Stimulated activated CD4-positive, alpha-beta T cell treated with anti-CD3 and anti-CD28 coated beads, Interleukin-1b, Interleukin-23, amount 100 ng/mL, for 24 hours (primary cell): Measurements from ENCODE around the gene BEAN1.

ENCODE experiments used
- DNase-seq, 4 experiments: peaks; one replicate each; pipeline ENCODE4 v3.0.0-alpha.2; 2020; ENCODE audit warnings: low read depth in 4 of 4, low spot score in 1 of 4

The BEAN1 gene, protein sequence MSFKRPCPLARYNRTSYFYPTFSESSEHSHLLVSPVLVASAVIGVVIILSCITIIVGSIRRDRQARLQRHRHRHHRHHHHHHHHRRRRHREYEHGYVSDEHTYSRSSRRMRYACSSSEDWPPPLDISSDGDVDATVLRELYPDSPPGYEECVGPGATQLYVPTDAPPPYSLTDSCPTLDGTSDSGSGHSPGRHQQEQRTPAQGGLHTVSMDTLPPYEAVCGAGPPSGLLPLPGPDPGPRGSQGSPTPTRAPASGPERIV

DNA sequence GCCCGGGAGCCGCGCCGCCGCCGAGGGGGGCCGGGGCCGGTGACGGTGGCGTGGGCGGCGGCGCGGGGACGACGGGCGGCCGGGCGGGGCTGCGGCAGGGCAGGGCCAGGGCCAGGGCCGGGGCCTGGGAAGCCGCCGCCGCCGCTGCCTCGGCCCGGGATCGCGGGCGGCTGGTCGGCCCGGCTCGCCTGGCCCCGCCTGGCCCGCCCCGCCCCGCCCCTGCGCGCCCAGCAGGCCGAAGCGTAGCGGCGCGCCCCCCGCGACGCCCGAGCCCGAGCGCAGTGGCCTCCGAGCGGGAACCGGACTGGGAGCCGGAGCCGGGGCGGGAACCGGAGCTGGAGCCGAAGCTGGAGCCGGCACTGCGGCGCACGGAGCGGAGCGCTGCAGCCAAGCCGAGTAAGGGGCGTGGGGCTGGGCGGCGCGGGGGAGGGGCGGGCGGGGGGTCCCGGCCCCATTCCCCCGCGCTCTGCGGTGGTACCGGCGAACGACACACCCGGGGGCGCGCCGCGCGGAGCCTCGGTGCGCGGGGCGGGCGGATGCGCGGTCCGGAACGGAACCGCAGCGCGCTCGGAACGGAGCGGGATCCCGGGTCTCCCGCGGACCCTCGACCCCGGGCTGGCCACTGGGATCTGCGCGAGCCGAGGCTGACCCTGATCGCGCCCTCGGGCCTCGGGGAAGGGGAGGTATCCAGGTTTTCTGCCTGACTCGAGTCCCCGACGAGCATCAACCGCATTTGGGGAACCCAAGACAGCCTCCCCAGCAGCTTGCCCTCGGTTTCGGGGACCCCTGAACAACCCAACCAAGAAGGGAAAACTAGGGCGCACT lies at the start of gene BEAN1:
TSS of gene BEAN1 (plus strand) at position 260 of the 825 bp plus-strand sequence. CDS start 10,382 bp downstream, outside the sequence.
- no peak for DNase-seq

GRCh38 chr16:66377324-66377723 lies 49.8 kb upstream of the BEAN1 start:
- DNase-seq, result no peak

- no peak for DNase-seq
These were observed 48.1 kb upstream of the BEAN1 start for GRCh38 chr16:66378741-66379570.

DNA sequence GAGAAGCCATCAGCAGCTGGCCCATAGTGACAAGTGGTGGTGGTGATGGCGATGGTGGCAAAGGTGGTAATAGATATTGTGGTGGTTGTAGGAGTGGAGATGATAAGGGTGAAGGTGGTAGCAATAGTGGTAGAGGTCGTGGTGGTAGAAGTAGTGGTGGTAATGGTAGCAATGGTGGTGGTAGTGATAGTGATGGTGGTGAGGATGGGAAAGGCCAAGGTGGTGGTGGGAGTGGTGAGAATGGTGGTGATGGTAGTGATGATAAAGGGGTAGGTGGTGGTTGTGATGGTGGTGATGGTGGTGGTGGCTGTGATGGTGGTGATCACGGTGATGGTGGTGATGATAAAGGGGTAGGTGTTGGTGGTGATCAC lies 47.5 kb upstream of the BEAN1 start:
- DNase-seq, result no peak

- no peak for DNase-seq
These were observed 46.7 kb upstream of the BEAN1 start for GRCh38 chr16:66380421-66380820.

DNA sequence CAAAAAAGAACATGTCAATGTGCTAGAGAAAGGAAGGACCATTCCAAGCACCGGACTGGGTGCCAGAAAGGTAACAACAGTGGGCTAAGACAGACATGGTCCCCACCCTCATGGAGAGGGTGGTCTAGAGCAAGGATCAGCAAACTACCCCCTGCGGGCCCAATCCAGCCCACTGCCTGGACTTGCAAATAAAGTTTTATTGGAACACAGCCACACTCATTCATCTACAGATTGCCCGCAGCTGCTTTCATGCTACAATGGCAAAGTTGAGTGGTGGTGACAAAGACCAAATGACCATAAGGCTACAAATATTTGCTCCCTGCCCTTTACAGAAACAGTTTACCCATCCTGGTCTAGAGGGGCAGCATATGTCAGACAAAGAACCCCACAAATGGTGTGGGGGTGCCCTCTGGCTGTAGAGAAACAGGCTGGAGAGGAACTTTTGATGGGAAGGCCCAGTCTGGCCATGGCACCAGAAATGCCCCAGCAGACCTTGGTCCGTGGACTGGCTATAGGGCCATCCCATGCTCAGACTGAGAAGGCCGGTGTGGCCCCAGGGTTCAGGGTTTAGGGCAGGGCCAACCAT lies 45.4 kb upstream of the BEAN1 start:
- no peak for DNase-seq

GRCh38 chr16:66382171-66382965 lies 44.7 kb upstream of the BEAN1 start:
- no peak for DNase-seq

- no peak for DNase-seq
These were observed 44.2 kb upstream of the BEAN1 start for GRCh38 chr16:66382966-66383299.

DNA sequence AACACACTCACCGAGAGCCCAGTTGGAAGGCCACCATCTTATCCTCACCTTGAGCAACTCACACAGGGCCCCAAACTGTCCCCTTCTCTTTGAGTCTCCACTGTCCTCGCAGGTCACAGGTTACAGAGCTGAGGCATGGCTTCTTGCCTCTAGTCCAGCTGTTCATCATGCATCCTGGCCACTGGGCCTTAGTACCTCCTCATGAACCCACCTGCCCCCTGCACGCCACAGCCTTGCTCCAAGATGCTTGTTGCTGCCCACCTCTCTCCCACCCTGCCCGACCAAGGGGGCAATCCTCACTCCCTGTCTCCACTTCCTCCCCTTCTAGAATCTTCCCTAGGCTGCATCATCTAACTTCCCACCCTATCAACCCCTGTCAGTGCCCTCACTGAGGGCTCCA lies 43.5 kb upstream of the BEAN1 start:
- no peak for DNase-seq

DNA sequence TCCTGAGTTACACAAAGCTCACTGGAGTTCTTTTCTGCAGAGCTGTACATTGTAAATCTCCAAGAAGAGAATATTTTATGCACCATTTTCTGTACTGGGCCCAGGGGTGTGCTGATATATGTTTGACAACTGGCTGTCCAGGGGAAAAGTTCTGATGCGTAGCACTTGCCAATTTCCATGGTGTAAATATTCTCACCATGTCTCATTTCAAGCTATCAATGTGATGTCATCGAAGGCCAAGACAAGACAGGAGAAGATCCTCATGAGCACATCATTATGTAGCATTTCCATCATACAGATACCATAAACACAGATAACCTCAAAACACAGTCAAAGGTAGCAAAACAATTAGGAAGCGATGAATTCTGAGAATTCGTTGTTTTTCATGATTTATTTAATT lies 41.7 kb upstream of the BEAN1 start:
- no peak for DNase-seq

DNA sequence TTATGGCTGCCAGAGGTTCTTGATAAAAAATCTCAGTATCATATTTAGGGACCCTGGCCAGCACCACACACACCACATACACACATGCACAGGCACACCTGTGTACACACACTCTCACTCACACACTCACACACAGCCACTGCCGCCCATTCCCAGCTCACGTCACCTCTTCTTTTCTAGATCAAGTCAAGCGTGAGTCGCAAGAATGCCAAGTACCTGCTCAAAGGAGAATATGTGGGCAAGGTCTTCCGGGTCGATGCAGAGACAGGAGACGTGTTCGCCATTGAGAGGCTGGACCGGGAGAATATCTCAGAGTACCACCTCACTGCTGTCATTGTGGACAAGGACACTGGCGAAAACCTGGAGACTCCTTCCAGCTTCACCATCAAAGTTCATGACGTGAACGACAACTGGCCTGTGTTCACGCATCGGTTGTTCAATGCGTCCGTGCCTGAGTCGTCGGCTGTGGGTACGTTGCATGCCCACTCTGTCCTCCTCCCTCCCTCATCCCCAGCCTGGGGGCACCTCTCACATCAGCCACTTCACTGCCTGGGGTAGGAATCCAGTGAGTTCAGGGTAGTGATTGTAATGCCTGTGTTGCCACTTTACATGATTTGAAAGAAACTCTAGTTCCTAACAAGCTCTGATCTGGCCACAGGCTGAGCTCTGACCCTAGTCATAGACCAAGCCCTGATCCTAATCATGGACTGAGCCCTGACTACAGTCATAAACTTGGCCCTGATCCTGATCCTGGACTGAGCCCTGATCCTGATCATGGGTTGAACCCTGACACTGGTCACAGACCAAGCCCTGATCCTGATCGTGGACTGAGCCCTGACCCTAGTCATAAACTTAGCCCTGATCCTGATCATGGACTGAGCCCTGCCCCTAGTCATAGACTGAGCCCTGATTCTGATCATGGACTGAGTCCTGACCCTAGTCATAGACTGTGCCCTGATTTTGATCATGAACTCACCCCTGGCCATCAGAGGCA lies 40.2 kb upstream of the BEAN1 start:
- no peak for DNase-seq

DNA sequence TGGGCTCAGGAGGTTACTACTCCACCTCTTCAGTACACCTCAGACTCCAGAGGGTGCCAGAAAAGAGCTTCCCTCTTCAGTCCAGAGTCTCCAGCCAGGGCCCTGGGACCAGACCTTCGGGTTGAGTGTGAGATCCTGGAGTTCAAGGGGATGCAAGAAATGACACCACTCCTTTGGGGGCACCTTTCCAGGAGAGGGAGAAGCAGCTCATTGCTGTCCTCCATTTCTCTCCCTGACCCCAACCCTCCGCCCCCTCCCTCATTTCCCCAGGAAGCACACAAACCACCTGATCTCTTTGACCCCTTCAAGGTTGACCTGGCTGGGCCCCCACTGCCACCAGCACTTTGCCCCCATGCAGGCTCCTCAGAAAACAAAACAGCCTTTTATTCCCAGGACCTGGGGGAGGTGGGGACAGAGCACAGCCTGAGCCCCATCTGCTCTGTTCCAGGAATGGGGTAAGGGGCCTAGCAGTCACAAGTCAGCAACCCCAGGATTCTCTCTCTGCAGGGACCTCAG lies 39.2 kb upstream of the BEAN1 start:
- DNase-seq, result no peak

DNA sequence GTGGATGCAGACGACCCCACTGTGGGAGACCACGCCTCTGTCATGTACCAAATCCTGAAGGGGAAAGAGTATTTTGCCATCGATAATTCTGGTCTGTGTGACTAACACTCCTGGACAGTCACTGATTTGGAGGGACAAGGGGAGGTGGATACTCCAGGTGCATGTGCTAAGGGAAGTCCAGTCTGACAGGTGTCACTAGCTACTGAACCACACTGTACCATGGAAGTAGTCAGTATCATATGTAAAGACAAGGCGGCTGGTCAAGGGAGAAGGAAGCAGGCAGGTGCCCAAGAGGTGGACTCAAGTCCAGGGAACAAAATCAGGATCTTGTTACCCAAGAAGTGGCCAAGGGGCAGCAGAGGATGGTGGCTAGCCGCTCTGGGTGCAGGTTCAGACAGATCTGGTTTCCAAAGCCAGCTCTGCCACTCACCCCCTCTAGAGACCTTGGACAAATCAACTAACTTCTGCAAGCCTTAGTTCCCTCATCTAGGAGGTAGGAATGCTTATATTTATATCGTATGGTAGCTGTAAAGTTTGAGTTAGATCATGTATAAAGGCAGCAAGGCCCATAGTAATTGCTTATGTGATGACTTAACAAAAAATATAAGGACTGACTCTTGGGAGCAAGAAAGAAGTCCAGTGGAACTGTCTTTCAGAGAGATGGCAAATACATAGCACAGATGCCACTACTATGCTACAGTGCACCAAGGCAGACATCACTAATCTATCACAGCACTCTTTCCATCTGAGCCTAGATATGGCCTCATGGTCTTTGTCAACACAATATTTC lies 38.5 kb upstream of the BEAN1 start:
- DNase-seq, result no peak

- no peak for DNase-seq
These were observed 37.6 kb upstream of the BEAN1 start for GRCh38 chr16:66389256-66390176.

DNA sequence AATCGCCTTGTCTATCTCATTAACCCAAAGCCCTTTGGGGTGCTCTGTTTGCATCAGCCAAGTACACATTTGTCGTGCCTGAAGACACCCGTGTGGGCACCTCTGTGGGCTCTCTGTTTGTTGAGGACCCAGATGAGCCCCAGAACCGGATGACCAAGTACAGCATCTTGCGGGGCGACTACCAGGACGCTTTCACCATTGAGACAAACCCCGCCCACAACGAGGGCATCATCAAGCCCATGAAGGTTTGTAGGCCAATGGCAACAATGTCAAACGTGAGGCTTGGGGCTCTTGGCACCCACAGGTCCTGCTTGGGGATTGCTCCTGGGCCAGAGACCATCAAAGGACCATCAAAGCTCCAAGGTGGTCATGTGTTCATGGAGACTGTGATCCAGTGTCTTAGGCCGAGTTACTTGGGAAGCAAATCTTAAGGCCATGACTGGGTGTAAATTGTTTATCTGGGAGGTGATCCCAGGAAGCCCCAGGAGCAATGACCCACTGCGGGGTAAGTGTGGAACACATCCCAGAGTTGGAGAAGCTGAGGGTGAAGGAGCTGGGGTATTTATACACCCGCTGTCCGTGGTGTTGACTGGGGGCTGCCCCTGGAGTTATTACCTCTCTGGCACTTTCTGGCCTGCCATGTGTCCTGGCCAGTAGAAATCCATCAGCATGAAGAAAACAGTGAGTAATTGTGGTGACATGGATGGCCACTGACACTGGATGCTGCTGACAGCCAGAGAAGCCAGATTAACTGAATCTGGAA lies 36.6 kb upstream of the BEAN1 start:
- no peak for DNase-seq

DNA sequence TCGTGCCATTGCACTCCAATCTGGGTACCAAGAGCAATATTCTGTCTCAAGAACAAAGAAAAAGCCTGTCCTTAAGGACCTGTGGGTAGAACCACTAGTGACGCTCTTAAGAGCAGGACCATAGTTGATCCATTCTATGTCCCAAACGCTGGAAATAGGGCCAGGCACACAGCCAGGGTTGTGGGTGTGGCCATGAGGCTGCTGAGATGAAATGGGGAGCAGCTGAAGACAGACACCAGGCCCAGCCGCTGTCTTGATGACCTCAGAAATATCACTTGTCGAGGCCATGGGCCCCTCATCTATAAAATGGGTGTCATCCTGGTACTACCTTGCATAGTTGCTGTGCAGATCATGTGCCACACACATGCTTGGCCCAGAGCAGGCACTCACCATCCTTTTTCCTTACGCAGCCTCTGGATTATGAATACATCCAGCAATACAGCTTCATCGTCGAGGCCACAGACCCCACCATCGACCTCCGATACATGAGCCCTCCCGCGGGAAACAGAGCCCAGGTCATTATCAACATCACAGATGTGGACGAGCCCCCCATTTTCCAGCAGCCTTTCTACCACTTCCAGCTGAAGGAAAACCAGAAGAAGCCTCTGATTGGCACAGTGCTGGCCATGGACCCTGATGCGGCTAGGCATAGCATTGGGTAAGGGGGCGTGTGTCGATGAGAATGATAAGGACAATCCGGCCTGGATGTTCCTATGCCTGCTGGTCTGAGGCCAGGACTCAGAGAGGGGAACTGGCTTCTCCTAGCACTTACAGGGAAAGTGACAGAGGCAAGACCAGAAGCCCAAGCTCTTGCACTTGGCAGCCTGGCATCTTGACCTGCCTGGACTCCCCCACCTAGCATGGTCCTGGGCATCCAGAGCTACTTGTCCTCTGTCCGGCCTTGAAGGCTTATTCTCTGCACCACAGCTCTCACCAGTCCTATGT lies 35.1 kb upstream of the BEAN1 start:
- DNase-seq, result no peak
